Measurements from ENCODE around the gene ALPP. TPM values are rescaled to one million over a fixed set of nuclear protein-coding genes. Genes with fewer than 3 reads are reported as not detected.
A peak's percentile ranks its signal among the peaks of the same experiment; 100 is the strongest.
"Not testable (repeated sequence)": the region's sequence is repeated elsewhere in the genome, so short reads cannot be mapped to it uniquely, and the experiment has no call there.

Gene ALPP
- total RNA-seq, 1 donor from 2014 or later = not detected

- no peak for DNase-seq (ENCODE audit: low spot score)
These were observed 14.6 kb upstream of the ALPP start for GRCh38 chr2:232363784-232364615.

GRCh38 chr2:232364806-232365594 lies 13.6 kb upstream of the ALPP start:
- not testable (repeated sequence) for DNase-seq (ENCODE audit: low spot score)

- DNase-seq (ENCODE audit: low spot score) = peak; percentile 41
These were observed 12.8 kb upstream of the ALPP start for GRCh38 chr2:232365621-232366321.

GRCh38 chr2:232366461-232366860 lies 12.1 kb upstream of the ALPP start:
- DNase-seq (ENCODE audit: low spot score) = not testable (repeated sequence)

GRCh38 chr2:232367016-232367415 lies 11.5 kb upstream of the ALPP start:
- DNase-seq (ENCODE audit: low spot score) = no peak

GRCh38 chr2:232367591-232368233 lies 10.8 kb upstream of the ALPP start:
- no peak for DNase-seq (ENCODE audit: low spot score)

GRCh38 chr2:232368311-232368731 lies 10.2 kb upstream of the ALPP start:
- no peak for DNase-seq (ENCODE audit: low spot score)

- DNase-seq (ENCODE audit: low spot score) = no peak
These were observed 9.2 kb upstream of the ALPP start for GRCh38 chr2:232369126-232369951.

- DNase-seq (ENCODE audit: low spot score) = not testable (repeated sequence)
These were observed 8.5 kb upstream of the ALPP start for GRCh38 chr2:232370007-232370406.

- DNase-seq (ENCODE audit: low spot score) = no peak
These were observed 6.0 kb upstream of the ALPP start for GRCh38 chr2:232372231-232373208.

- DNase-seq (ENCODE audit: low spot score) = no peak
These were observed 4.2 kb upstream of the ALPP start for GRCh38 chr2:232374356-232374755.

GRCh38 chr2:232375164-232375563 lies 3.4 kb upstream of the ALPP start:
- no peak for DNase-seq (ENCODE audit: low spot score)

- no peak for DNase-seq (ENCODE audit: low spot score)
These were observed 2.3 kb upstream of the ALPP start for GRCh38 chr2:232376260-232376659.

GRCh38 chr2:232376713-232377112 lies 1.8 kb upstream of the ALPP start:
- DNase-seq (ENCODE audit: low spot score) = no peak

GRCh38 chr2:232377319-232377718 lies 1.2 kb upstream of the ALPP start:
- no peak for DNase-seq (ENCODE audit: low spot score)

- no peak for DNase-seq (ENCODE audit: low spot score)
These were observed 463 bp upstream of the ALPP start for GRCh38 chr2:232377841-232378734.

- DNase-seq (ENCODE audit: low spot score) = not testable (repeated sequence)
These were observed 1.3 kb downstream of the ALPP start for GRCh38 chr2:232379610-232380590.

Data from mucosa of gallbladder (tissue), 1 donor.